Measurements from ENCODE around the gene ANKRD63.

GRCh38 chr15:40252438-40253166 lies 30.3 kb downstream of the ANKRD63 start:
- TF ChIP-seq CTCF (IDR thresholded peaks at IDR 0.05; ENCODE audit: low read length), result no peak
- TF ChIP-seq EZH2 (IDR thresholded peaks at IDR 0.05; ENCODE audit: borderline replicate concordance, low read length), result no peak
